HG03066 (cell line): ENCODE measurements around the gene POMT2.

Source experiments
- ATAC-seq: cut with Tn5 transposase; IDR thresholded peaks from one replicate; pipeline ENCODE4 v1.9.1; 2021; ENCODE audit warnings: low read depth; ENCODE audit not compliant: unreplicated experiment

Gene POMT2

GRCh38 chr14:77270361-77271112, 50.1 kb downstream of the POMT2 start:
- ATAC-seq: no peak

- no peak for ATAC-seq
Measured at GRCh38 chr14:77268989-77269600, 51.6 kb downstream of the POMT2 start.

GRCh38 chr14:77267937-77268699, 52.6 kb downstream of the POMT2 start:
- ATAC-seq: no peak

GRCh38 chr14:77266336-77266735, 54.3 kb downstream of the POMT2 start:
- ATAC-seq: no peak

- ATAC-seq: no peak
Measured at GRCh38 chr14:77265561-77266335, 54.9 kb downstream of the POMT2 start.

- no peak for ATAC-seq
Measured at GRCh38 chr14:77265187-77265515, 55.5 kb downstream of the POMT2 start.

- ATAC-seq: no peak
Measured at GRCh38 chr14:77264466-77265186, 56.1 kb downstream of the POMT2 start.

GRCh38 chr14:77260631-77261030, 60.1 kb downstream of the POMT2 start:
- no peak for ATAC-seq

GRCh38 chr14:77260199-77260598, 60.5 kb downstream of the POMT2 start:
- ATAC-seq: no peak

GRCh38 chr14:77259025-77259715, 61.5 kb downstream of the POMT2 start:
- no peak for ATAC-seq

- ATAC-seq: no peak
Measured at GRCh38 chr14:77258566-77258965, 62.1 kb downstream of the POMT2 start.

GRCh38 chr14:77257700-77258099, 63.0 kb downstream of the POMT2 start:
- no peak for ATAC-seq

GRCh38 chr14:77256694-77257093, 64.0 kb downstream of the POMT2 start:
- ATAC-seq: no peak

- ATAC-seq: no peak
Measured at GRCh38 chr14:77253333-77254190, 67.1 kb downstream of the POMT2 start.

GRCh38 chr14:77251870-77252269, 68.8 kb downstream of the POMT2 start:
- no peak for ATAC-seq

GRCh38 chr14:77250927-77251326, 69.8 kb downstream of the POMT2 start:
- no peak for ATAC-seq

- no peak for ATAC-seq
Measured at GRCh38 chr14:77249286-77249685, 71.4 kb downstream of the POMT2 start.

GRCh38 chr14:77248666-77249065, 72.0 kb downstream of the POMT2 start:
- ATAC-seq: no peak

GRCh38 chr14:77246784-77247183, 73.9 kb downstream of the POMT2 start:
- no peak for ATAC-seq
